Measurements from ENCODE around the gene SMPD2. TPM values are rescaled to one million over a fixed set of nuclear protein-coding genes. Genes with fewer than 3 reads are reported as not detected.

Gene SMPD2
- total and polyA plus RNA-seq, 2 donors (not counting 3 experiments of a cell fraction or from before 2014, with no cell fraction given), result 6.9 to 10.0 TPM

DNA sequence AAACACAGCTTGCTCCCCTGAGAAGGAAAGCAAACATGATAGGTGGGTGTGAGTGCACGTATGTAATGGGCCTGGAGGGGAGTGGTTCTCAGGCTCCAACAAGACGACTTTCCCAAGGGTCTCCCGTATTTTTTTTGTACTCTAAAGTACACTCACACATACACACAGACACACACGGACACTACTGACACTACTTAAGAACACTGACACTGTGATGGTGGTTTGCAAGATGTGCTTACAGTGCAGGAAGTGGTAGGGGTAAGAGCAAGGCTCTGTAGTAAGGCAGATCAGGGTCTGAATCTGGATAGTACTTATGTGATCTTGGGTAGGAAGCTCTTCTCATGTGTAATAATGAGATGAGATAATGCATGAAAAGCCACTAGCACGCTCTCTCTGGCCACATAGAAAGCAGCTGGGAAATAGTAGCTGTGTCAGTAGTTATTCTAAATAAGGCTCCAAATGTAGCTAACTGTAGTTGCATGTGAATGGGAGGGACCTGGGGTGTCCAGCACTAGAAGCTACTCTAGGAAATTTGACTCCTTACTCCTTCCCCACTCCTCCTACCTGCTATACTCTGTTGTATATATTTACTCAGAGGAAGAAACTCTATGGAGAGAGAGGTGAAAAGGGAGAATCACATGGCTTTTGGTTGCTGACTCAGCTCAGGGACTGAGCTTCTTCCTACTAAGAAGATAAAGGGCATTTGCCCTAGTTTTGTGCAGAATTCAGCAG is 50.8 kb downstream of the SMPD2 start:
- H3K27ac ChIP-seq (ENCODE audit: insufficient read depth, low read depth, low read length), result no peak overlapping the region
- POLR2A ChIA-PET, result no interaction called here
- H3K9me1 ChIP-seq (replicated peaks; ENCODE audit: control insufficient read depth, extremely low read depth, insufficient read depth, low read length), result no peaks in the 10 kb centered on the region
- no peak overlapping the region for H3K9ac ChIP-seq (replicated peaks; ENCODE audit: extremely low read depth, insufficient read depth, low read length)
- no peaks in the 10 kb centered on the region for H4K20me1 ChIP-seq (replicated peaks; ENCODE audit: control insufficient read depth, extremely low read depth, insufficient read depth, low read length)
- DNase-seq (ENCODE audit: low read depth, low spot score) (no peak), FAIRE-seq (no peak)
- no peak overlapping the region for H3K4me3 ChIP-seq (replicated peaks in 1 of 3; ENCODE audit: insufficient read depth in 1 of 3, low read depth in 1 of 3, low read length in 3 of 3)
- BruUV-seq (replicated peaks), result no TSS peak
- intact Hi-C loops (cut with micrococcal nuclease) (no loop called here), dilution Hi-C loops (cut with MboI; ENCODE audit: extremely low pct_ligation_motif_present, low sequenced_read_pairs) (no loop called here)
- H2AFZ ChIP-seq (ENCODE audit: low read depth, low read length), result no peak overlapping the region
- H3K79me2 ChIP-seq (ENCODE audit: control insufficient read depth, insufficient read depth, low read length), result no peaks in the 10 kb centered on the region
- no peaks in the 10 kb centered on the region for H3K36me3 ChIP-seq (ENCODE audit: control insufficient read depth in 2 of 2, extremely low read depth in 1 of 2, insufficient read depth in 2 of 2, low read length in 2 of 2)
- H3K27me3 ChIP-seq (ENCODE audit: control insufficient read depth in 2 of 2, insufficient read depth in 2 of 2, low read length in 2 of 2), result peaks cover 16 to 23% of the 10 kb centered on the region in 2 experiments
- H3K9me3 ChIP-seq (replicated peaks; ENCODE audit: control insufficient read depth, insufficient read depth, low read length), result no peaks in the 10 kb centered on the region
- H3K4me1 ChIP-seq (ENCODE audit: control insufficient read depth, extremely low read depth, insufficient read depth, low read length), result no peaks in the 10 kb centered on the region
- TF ChIP-seq EZH2 (IDR thresholded peaks at IDR 0.05; ENCODE audit: borderline replicate concordance, low read depth, low read length, severe bottlenecking) (no peak), JUN (IDR thresholded peaks at IDR 0.05; ENCODE audit: borderline replicate concordance, insufficient read depth, insufficient read length, low read depth) (no peak), MYC (IDR thresholded peaks at IDR 0.05; ENCODE audit: low read depth, low read length) (no peak), GATA2 (IDR thresholded peaks at IDR 0.05; ENCODE audit: insufficient read depth, insufficient read length, low read depth, low read length) (no peak), POLR2A (IDR thresholded peaks at IDR 0.05; ENCODE audit: low read depth, low read length) (no peak), POLR2AphosphoS5 (IDR thresholded peaks at IDR 0.05; ENCODE audit: insufficient read depth, low read depth, low read length) (no peak), FOS (IDR thresholded peaks at IDR 0.05; ENCODE audit: borderline replicate concordance, insufficient read depth, low read length) (no peak)
- TF ChIP-seq, protein P1, sequence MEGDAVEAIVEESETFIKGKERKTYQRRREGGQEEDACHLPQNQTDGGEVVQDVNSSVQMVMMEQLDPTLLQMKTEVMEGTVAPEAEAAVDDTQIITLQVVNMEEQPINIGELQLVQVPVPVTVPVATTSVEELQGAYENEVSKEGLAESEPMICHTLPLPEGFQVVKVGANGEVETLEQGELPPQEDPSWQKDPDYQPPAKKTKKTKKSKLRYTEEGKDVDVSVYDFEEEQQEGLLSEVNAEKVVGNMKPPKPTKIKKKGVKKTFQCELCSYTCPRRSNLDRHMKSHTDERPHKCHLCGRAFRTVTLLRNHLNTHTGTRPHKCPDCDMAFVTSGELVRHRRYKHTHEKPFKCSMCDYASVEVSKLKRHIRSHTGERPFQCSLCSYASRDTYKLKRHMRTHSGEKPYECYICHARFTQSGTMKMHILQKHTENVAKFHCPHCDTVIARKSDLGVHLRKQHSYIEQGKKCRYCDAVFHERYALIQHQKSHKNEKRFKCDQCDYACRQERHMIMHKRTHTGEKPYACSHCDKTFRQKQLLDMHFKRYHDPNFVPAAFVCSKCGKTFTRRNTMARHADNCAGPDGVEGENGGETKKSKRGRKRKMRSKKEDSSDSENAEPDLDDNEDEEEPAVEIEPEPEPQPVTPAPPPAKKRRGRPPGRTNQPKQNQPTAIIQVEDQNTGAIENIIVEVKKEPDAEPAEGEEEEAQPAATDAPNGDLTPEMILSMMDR (IDR thresholded peaks at IDR 0.05; ENCODE audit: extremely low read depth in 1 of 2, insufficient read depth in 1 of 2, low read depth in 1 of 2, low read length in 2 of 2), result no peak
- TF ChIP-seq, protein P2, sequence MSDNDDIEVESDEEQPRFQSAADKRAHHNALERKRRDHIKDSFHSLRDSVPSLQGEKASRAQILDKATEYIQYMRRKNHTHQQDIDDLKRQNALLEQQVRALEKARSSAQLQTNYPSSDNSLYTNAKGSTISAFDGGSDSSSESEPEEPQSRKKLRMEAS (IDR thresholded peaks at IDR 0.05; ENCODE audit: insufficient read depth, insufficient read length), result no peak
- no peak overlapping the region for H3K4me2 ChIP-seq (ENCODE audit: insufficient read depth, low read length)
- CTCF ChIA-PET, result interaction anchor here (1.0 to 1.3 kb wide), 3 partner anchors 36 to 901 kb away, joined by 3 to 4 read pairs (median 3); no protein-coding TSS in a partner anchor

Other genes with a start within 250 kb of the SMPD2 start
- gene CD164, start 58.3 kb upstream of the SMPD2 start, total RNA-seq, result 162 and 172 TPM in 2 replicates
- gene CD164, start 58.3 kb upstream of the SMPD2 start, polyA plus RNA-seq, result 116 and 129 TPM in 2 replicates
- gene PPIL6, start 96 bp upstream of the SMPD2 start, total RNA-seq, result 0.25 and 0.33 TPM in 2 replicates
- gene PPIL6, start 96 bp upstream of the SMPD2 start, polyA plus RNA-seq, result 0.11 and 0.25 TPM in 2 replicates
- 36.5 and 38.7 TPM in 2 replicates for gene MICAL1, start 15.0 kb downstream of the SMPD2 start, total RNA-seq
- 39.4 and 44.5 TPM in 2 replicates for gene MICAL1, start 15.0 kb downstream of the SMPD2 start, polyA plus RNA-seq
- 6.2 and 6.4 TPM in 2 replicates for gene ZBTB24, start 42.5 kb downstream of the SMPD2 start, total RNA-seq
- gene ZBTB24, start 42.5 kb downstream of the SMPD2 start, polyA plus RNA-seq, result 1.9 TPM in 2 replicates

All from endothelial cell of umbilical vein (primary cell).